ENCODE data around the gene SH2D1A.

- TF ChIP-seq CTCF (conservative IDR thresholded peaks at IDR 0.05 in 1 of 2, IDR thresholded peaks at IDR 0.05 in 1 of 2; ENCODE audit: low read depth in 1 of 2, low read length in 2 of 2) (no peak), EZH2 (IDR thresholded peaks at IDR 0.05; ENCODE audit: low read length, missing control alignments) (no peak)
These were observed 12.5 kb downstream of the SH2D1A start for GRCh38 chrX:124358800-124359383.
